HCT116 (cell line): ENCODE data around the gene HCST. TPM values are rescaled to one million over a fixed set of nuclear protein-coding genes. Genes with fewer than 3 reads are reported as not detected.

Source experiments
- ATAC-seq: fragments of 200-7000 bp; cut with Tn5 transposase; 2 replicates; pipeline ENCODE4 v1.9.1; 2020; ENCODE audit warnings: mild to moderate bottlenecking, moderate library complexity
- BruUV-seq: library from RNA; stranded (reverse); fragments of 400-500 nt; replicated peaks from 2 replicates; lab custom pipeline; 2021; lab: Mats Ljungman, UMichigan
- CTCF ChIA-PET: fragments of 300-600 bp; sonication (Branson Sonifier 250); formaldehyde crosslinking; loops from one replicate; lab custom pipeline; 2021; ENCODE audit warnings: antibody characterized with exemption; lab: Charles Lee
- POLR2A ChIA-PET: fragments of 300-600, 350-600 bp; sonication (Branson Sonifier 250); formaldehyde crosslinking; loops from one replicate; lab custom pipeline; 2021; ENCODE audit warnings: antibody characterized with exemption; lab: Charles Lee
- RAD21 ChIA-PET, 2 experiments: fragments of 300-600 bp; sonication (Branson Sonifier 250); formaldehyde crosslinking; loops; one replicate each; lab custom pipeline; 2023; ENCODE audit warnings: low total read pairs in 2 of 2; ENCODE audit not compliant: uncharacterized antibody in 2 of 2, unreplicated experiment in 2 of 2, low non-redundant PET in 1 of 2; lab: Charles Lee
- DNase-seq: peaks from one replicate; pipeline ENCODE4 v3.0.0-alpha.2; 2010; ENCODE audit warnings: low read depth, low spot score
- H2AFZ ChIP-seq: fragments of 200-600 bp; shearing (Covaris generic), sonication (generic); 2 replicates; pipeline ENCODE4 v1.6.1; 2017; ENCODE audit warnings: low read depth, mixed run types, mixed read lengths, antibody characterized with exemption, low read length; ENCODE audit not compliant: poor library complexity, severe bottlenecking
- H3K27ac ChIP-seq: 2 replicates; pipeline ENCODE4 v1.5.1; 2012; ENCODE audit warnings: low read depth, low read length
- H3K27me3 ChIP-seq: fragments of 200-600 bp; sonication (generic); 2 replicates; pipeline ENCODE4 v1.6.1; 2016; ENCODE audit warnings: mixed run types, low read length, mixed read lengths; ENCODE audit not compliant: insufficient read depth
- H3K36me3 ChIP-seq, 2 experiments: fragments of 200-500 bp in 1 of 2; fragments of 200-600 bp in 1 of 2; sonication (Bioruptor generic) in 1 of 2; sonication (generic) in 1 of 2; 2 replicates each; pipeline versions ENCODE4 v1.5.1 to v1.6.1; 2014 to 2016; ENCODE audit warnings: low read length in 2 of 2, inconsistent platforms in 1 of 2, mixed read lengths in 1 of 2, mixed run types in 1 of 2; ENCODE audit not compliant: insufficient read depth in 2 of 2, control insufficient read depth in 1 of 2
- H3K4me1 ChIP-seq, 2 experiments: fragments of 200-600 bp in 1 of 2; sonication (generic) in 1 of 2; 2 replicates each; pipeline versions ENCODE4 v1.5.1 to v1.6.1; 2012 to 2017; ENCODE audit warnings: low read length in 2 of 2, inconsistent platforms in 1 of 2, mild to moderate bottlenecking in 1 of 2, mixed read lengths in 1 of 2, mixed run types in 1 of 2, moderate library complexity in 1 of 2; ENCODE audit not compliant: insufficient read depth in 2 of 2, control insufficient read depth in 1 of 2
- H3K4me2 ChIP-seq: fragments of 200-600 bp; sonication (generic); 2 replicates; pipeline ENCODE4 v1.6.1; 2017; ENCODE audit warnings: mixed run types, low read length, mixed read lengths
- H3K4me3 ChIP-seq, 2 experiments: fragments of 200-600 bp in 1 of 2; sonication (generic) in 1 of 2; replicated peaks in 1 of 2; 2 replicates each; pipeline ENCODE4 v1.5.1; 2011 to 2016; ENCODE audit warnings: low read length in 2 of 2, control low read depth in 1 of 2, low read depth in 1 of 2, mild to moderate bottlenecking in 1 of 2, mixed read lengths in 1 of 2, mixed run types in 1 of 2
- H3K79me2 ChIP-seq: fragments of 200-600 bp; sonication (generic); 2 replicates; pipeline ENCODE4 v1.6.1; 2017; ENCODE audit warnings: mild to moderate bottlenecking, mixed run types, low read length, moderate library complexity, mixed read lengths; ENCODE audit not compliant: insufficient read depth
- H3K9ac ChIP-seq: fragments of 200-600 bp; sonication (generic); 2 replicates; pipeline ENCODE4 v1.6.1; 2016; ENCODE audit warnings: low read length, mixed read lengths
- H3K9me2 ChIP-seq: fragments of 200-600 bp; sonication (generic), shearing (Covaris generic); 2 replicates; pipeline ENCODE4 v1.6.1; 2017; ENCODE audit warnings: mixed run types, mild to moderate bottlenecking, moderate library complexity; ENCODE audit not compliant: insufficient read depth
- H3K9me3 ChIP-seq, 2 experiments: fragments of 200-500 bp in 1 of 2; fragments of 200-600 bp in 1 of 2; sonication (Bioruptor generic) in 1 of 2; sonication (generic) in 1 of 2; 2 replicates each; pipeline ENCODE4 v1.6.1; 2014 to 2017; ENCODE audit warnings: low read length in 2 of 2, mixed read lengths in 2 of 2, inconsistent platforms in 1 of 2, low read depth in 1 of 2, mild to moderate bottlenecking in 1 of 2, mixed run types in 1 of 2, moderate library complexity in 1 of 2; ENCODE audit not compliant: control insufficient read depth in 1 of 2, insufficient read depth in 1 of 2
- H4K20me1 ChIP-seq: fragments of 200-600 bp; sonication (generic), shearing (Covaris generic); 2 replicates; pipeline ENCODE4 v1.6.1; 2017; ENCODE audit warnings: mixed run types, mild to moderate bottlenecking, moderate library complexity; ENCODE audit not compliant: insufficient read depth
- ATF3 ChIP-seq: IDR thresholded peaks from 2 replicates; pipeline ENCODE4 v1.6.1; 2012
- CBX3 ChIP-seq: IDR thresholded peaks from 2 replicates; pipeline ENCODE4 v1.6.1; 2012; ENCODE audit warnings: low read depth
- CTCF ChIP-seq, 3 experiments: fragments of 200-600 bp in 1 of 3; sonication (generic) in 1 of 3; IDR thresholded peaks in 2 of 3; conservative IDR thresholded peaks in 1 of 3; 2 replicates each; pipeline ENCODE4 v1.5.1; 2012 to 2017; ENCODE audit warnings: low read depth in 2 of 3, low read length in 2 of 3, antibody characterized with exemption in 1 of 3, borderline replicate concordance in 1 of 3, control low read depth in 1 of 3, mild to moderate bottlenecking in 1 of 3, mixed read lengths in 1 of 3, mixed run types in 1 of 3, moderate library complexity in 1 of 3; ENCODE audit not compliant: insufficient read depth in 1 of 3
- EGR1 ChIP-seq: IDR thresholded peaks from 2 replicates; pipeline ENCODE4 v1.6.1; 2012; ENCODE audit warnings: low read depth
- ELF1 ChIP-seq: IDR thresholded peaks from 2 replicates; pipeline ENCODE4 v1.6.1; 2012; ENCODE audit warnings: low read depth, borderline replicate concordance
- EZH2 ChIP-seq: fragments of 200-600 bp; sonication (generic); IDR thresholded peaks from 2 replicates; pipeline ENCODE4 v1.6.1; 2017; ENCODE audit warnings: antibody characterized with exemption, mixed run types
- EZH2phosphoT487 ChIP-seq: fragments of 200-600 bp; IDR thresholded peaks from 2 replicates; pipeline ENCODE4 v1.6.1; 2018; ENCODE audit warnings: antibody characterized with exemption, borderline replicate concordance
- POLR2A ChIP-seq: IDR thresholded peaks from 2 replicates; pipeline ENCODE4 v1.7.0; 2011; ENCODE audit warnings: borderline replicate concordance; ENCODE audit not compliant: insufficient read depth, insufficient read length; ENCODE audit errors: extremely low read depth
- POLR2AphosphoS5 ChIP-seq: IDR thresholded peaks from 2 replicates; pipeline ENCODE4 v1.6.1; 2011; ENCODE audit warnings: mild to moderate bottlenecking, low read depth, low read length, moderate library complexity
- RAD21 ChIP-seq: IDR thresholded peaks from 2 replicates; pipeline ENCODE4 v1.6.1; 2012; ENCODE audit warnings: low read depth, mild to moderate bottlenecking
- REST ChIP-seq: IDR thresholded peaks from 2 replicates; pipeline ENCODE4 v1.6.1; 2012; ENCODE audit warnings: low read depth
- SIN3A ChIP-seq: IDR thresholded peaks from 2 replicates; pipeline ENCODE4 v1.6.1; 2012; ENCODE audit warnings: low read depth
- SP1 ChIP-seq: IDR thresholded peaks from 2 replicates; pipeline ENCODE4 v1.6.1; 2012; ENCODE audit warnings: low read depth
- SRF ChIP-seq: IDR thresholded peaks from 2 replicates; pipeline ENCODE4 v1.6.1; 2012; ENCODE audit warnings: low read depth
- YY1 ChIP-seq: IDR thresholded peaks from 2 replicates; pipeline ENCODE4 v1.6.1; 2011; ENCODE audit warnings: low read length, low read depth, moderate library complexity, mild to moderate bottlenecking; ENCODE audit not compliant: insufficient replicate concordance; ENCODE audit errors: extremely low read depth
- ZFX ChIP-seq: fragments of 450-650 bp; IDR thresholded peaks from 2 replicates; pipeline ENCODE4 v1.6.1; 2017
- intact Hi-C: fragments of 100-400 bp; cut with micrococcal nuclease; formaldehyde crosslinking; loops from 2 replicates; pipeline ENCODE4 v1.10.0; 2022
- total RNA-seq: library from RNA; stranded (reverse); gene quantifications from one replicate; pipeline ENCODE4 v1.2.1, GENCODE V29; 2021; ENCODE audit not compliant: unreplicated experiment
- TF ChIP-seq, protein P1 (sequence below): IDR thresholded peaks from 2 replicates; pipeline ENCODE4 v1.6.1; 2012

HCST gene
- total RNA-seq, 1 experiment from 2014 or later, result 1.2 TPM

DNA sequence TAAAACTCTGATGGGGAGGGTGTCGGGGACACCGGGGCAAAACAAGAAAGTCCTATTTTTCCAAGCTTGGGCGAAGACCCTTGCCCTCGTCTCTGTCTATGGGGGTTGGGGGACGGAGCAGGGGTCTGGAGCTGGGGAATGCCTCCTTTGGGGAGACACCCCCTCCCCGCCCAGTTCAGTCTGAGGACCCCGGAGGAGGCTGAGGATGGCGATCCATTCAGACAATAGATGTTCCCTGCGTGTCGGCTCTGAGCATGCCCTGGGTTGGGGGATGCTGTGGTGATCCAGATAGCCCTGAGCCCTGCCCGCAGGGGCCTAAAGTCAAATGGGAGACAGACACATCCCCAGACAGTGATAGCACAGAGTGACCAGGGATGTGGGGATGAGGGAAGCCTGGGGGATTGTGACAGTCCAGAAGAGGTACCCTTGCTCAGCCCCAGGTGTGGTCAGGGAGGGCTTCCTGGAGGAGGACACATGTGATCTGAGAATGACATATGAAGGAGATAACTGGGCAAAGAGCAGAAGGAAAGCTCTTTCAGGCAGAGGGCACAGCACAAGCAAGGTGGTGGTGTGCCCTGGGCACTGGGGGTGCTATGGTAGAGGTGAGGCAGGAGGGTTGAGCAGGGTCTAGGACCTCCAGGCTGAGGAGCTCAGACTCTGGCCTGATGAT, 42.9 kb downstream of the HCST start:
- H3K27ac ChIP-seq, result no peak overlapping the region
- H3K79me2 ChIP-seq, result no peaks in the 10 kb centered on the region
- H4K20me1 ChIP-seq, result no peaks in the 10 kb centered on the region
- BruUV-seq, result no TSS peak
- peaks cover 0 to 5% of the 10 kb centered on the region in 2 experiments; a peak in 2 of 4 replicates for H3K4me1 ChIP-seq
- no peak for ATAC-seq
- no peak overlapping the region for H2AFZ ChIP-seq
- H3K36me3 ChIP-seq, result no peaks in the 10 kb centered on the region; a peak in 2 of 4 replicates
- no peaks in the 10 kb centered on the region for H3K27me3 ChIP-seq
- no peaks in the 10 kb centered on the region for H3K9me2 ChIP-seq
- TF ChIP-seq REST (no peak), CBX3 (no peak), POLR2AphosphoS5 (no peak), CTCF (IDR thresholded peaks at IDR 0.05 in 2 of 3, conservative IDR thresholded peaks at IDR 0.05 in 1 of 3; ENCODE audit: borderline replicate concordance in 1 of 3, insufficient read depth in 1 of 3, low read depth in 2 of 3, low read length in 2 of 3) (no peak), SRF (no peak), POLR2A (no peak), ATF3 (no peak), YY1 (no peak), EZH2 (no peak), ZFX (no peak), EGR1 (no peak), EZH2phosphoT487 (no peak), SP1 (no peak), ELF1 (no peak), SIN3A (no peak), RAD21 (no peak)
- TF ChIP-seq, protein P1, sequence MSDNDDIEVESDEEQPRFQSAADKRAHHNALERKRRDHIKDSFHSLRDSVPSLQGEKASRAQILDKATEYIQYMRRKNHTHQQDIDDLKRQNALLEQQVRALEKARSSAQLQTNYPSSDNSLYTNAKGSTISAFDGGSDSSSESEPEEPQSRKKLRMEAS, result no peak
- no peaks in the 10 kb centered on the region for H3K9me3 ChIP-seq
- CTCF ChIA-PET, result no interaction called here
- no peak overlapping the region for H3K4me3 ChIP-seq
- RAD21 ChIA-PET, result no interaction called here
- no peak for DNase-seq
- no peak overlapping the region for H3K9ac ChIP-seq
- POLR2A ChIA-PET, result no interaction called here
- intact Hi-C loops, result no loop called here
- no peak overlapping the region for H3K4me2 ChIP-seq
